NCI-H1694 (cell line): ENCODE results near the gene KCNMB2.

Experiments used
- DNase-seq: peaks from one replicate; lab custom pipeline; 2025; lab: John Stamatoyannopoulos, UW

Gene KCNMB2

GRCh38 chr3:178875157-178875556, 338.9 kb downstream of the KCNMB2 start:
- DNase-seq = no peak

- no peak for DNase-seq
Measured at GRCh38 chr3:178875836-178876235, 339.6 kb downstream of the KCNMB2 start.

DNA sequence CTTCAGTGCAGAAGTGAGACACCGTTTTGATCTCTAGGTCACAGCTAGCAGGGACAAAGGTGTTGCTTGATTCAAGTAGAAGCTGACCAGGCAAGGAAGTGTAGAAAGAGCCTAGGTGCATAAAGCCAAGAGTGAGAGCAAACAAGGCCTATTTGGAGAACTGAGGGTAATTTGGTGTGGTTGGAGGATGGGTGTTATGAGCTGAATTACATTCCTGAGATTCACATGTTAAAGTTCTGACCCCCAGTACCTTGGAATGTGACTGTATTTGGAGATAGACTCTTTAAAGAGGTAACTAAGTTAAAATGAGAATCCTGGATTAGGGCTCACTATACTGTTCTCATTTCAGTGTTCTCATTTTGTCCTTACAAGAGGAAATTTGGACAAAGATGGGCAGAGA, 344.0 kb downstream of the KCNMB2 start:
- DNase-seq = no peak
